H1 (cell line): ENCODE results near the gene RFX2.

Source experiments
- CTCF ChIP-seq, 3 experiments: IDR thresholded peaks; 1 replicate in 2 of 3; 2 replicates in 1 of 3; pipeline versions ENCODE4 v1.5.1 to v1.6.1; 2011; ENCODE audit warnings: low read length in 3 of 3, mild to moderate bottlenecking in 3 of 3, inconsistent platforms in 2 of 3, low read depth in 1 of 3, moderate library complexity in 1 of 3; ENCODE audit not compliant: insufficient read depth in 1 of 3; ENCODE audit errors: control extremely low read depth in 1 of 3
- RNF2 ChIP-seq: fragments of 200-900, 300-1000 bp; sonication (generic); IDR thresholded peaks from 2 replicates; pipeline ENCODE4 v1.7.1; 2016; ENCODE audit warnings: borderline replicate concordance, low read depth, mild to moderate bottlenecking, antibody characterized with exemption, low read length; ENCODE audit not compliant: poor library complexity, severe bottlenecking; ENCODE audit errors: missing control alignments
- SP1 ChIP-seq: IDR thresholded peaks from 2 replicates; pipeline ENCODE4 v1.6.1; 2011; ENCODE audit warnings: low read depth, low read length
- ZNF274 ChIP-seq: IDR thresholded peaks from 2 replicates; pipeline ENCODE4 v1.7.0; 2012; ENCODE audit warnings: low read length, borderline replicate concordance; ENCODE audit errors: extremely low read depth

- TF ChIP-seq SP1 (no peak), RNF2 (no peak), ZNF274 (no peak), CTCF (IDR thresholded peaks at IDR 0.05; ENCODE audit: control extremely low read depth in 1 of 3, insufficient read depth in 1 of 3, low read depth in 1 of 3, low read length in 3 of 3) (no peak)
Observed at GRCh38 chr19:6133231-6133630, 22.9 kb upstream of the RFX2 start.
